22Rv1 (cell line): ENCODE data around the gene CD58.

ENCODE experiments used
- H3K27ac ChIP-seq: fragments of 450-650 bp; 2 replicates; pipeline ENCODE4 v1.5.1; 2017
- ZFX ChIP-seq: fragments of 450-650 bp; IDR thresholded peaks from 2 replicates; pipeline ENCODE4 v1.6.1; 2017; ENCODE audit warnings: antibody characterized with exemption, borderline replicate concordance
- TF ChIP-seq, protein P1 (sequence below): fragments of 450-650 bp; IDR thresholded peaks from 2 replicates; pipeline ENCODE4 v1.5.1; 2017; ENCODE audit warnings: mild to moderate bottlenecking

CD58 gene

DNA sequence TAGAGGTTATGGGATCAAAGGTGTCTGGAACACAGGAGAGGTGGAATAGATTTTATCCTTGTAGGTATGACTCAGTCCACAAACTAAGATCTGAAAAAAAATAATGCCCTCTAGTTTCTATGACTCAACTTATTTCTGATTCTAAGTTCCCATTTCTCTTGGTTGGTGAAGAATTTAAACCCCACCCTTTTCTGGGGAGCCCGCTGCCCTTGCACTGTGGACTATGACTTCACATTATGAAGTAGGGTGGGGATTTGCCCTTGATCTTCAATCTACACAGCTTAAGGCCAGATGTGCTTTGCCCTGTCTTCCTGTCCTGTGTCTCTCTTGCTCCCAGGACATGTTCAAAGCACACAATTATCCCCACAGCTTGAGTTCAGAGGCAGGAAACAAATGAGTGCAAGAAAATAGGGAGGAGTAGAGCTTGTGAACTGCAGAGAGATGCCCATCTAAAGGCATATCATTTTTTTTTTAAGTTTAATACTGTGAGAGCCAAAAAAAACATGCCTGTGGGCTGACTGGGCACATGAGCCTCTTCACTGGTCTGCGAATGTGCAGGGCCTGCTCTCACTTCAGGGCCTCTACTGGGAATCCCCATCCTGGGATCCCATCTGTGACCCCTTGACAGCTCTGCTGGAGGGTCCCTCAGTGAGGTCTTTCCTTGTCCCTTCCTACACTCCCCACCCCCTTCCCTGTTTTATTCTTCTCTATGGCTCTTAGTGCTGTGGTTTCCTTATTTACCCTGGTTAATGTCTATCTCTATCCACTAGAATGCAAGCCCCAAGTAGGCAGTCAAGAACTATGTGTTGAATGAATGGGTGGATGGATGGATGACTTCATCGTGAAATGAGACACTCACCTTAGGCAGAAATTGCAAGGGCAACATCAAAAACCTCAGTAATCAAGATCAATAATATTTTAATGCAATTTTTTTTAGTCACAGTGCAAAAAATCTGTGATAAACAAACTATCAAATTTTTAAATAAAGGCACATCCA, 61.5 kb downstream of the CD58 start:
- TF ChIP-seq, protein P1, sequence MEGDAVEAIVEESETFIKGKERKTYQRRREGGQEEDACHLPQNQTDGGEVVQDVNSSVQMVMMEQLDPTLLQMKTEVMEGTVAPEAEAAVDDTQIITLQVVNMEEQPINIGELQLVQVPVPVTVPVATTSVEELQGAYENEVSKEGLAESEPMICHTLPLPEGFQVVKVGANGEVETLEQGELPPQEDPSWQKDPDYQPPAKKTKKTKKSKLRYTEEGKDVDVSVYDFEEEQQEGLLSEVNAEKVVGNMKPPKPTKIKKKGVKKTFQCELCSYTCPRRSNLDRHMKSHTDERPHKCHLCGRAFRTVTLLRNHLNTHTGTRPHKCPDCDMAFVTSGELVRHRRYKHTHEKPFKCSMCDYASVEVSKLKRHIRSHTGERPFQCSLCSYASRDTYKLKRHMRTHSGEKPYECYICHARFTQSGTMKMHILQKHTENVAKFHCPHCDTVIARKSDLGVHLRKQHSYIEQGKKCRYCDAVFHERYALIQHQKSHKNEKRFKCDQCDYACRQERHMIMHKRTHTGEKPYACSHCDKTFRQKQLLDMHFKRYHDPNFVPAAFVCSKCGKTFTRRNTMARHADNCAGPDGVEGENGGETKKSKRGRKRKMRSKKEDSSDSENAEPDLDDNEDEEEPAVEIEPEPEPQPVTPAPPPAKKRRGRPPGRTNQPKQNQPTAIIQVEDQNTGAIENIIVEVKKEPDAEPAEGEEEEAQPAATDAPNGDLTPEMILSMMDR, result no peak
- no peak for TF ChIP-seq ZFX
- no peak overlapping the region for H3K27ac ChIP-seq

DNA sequence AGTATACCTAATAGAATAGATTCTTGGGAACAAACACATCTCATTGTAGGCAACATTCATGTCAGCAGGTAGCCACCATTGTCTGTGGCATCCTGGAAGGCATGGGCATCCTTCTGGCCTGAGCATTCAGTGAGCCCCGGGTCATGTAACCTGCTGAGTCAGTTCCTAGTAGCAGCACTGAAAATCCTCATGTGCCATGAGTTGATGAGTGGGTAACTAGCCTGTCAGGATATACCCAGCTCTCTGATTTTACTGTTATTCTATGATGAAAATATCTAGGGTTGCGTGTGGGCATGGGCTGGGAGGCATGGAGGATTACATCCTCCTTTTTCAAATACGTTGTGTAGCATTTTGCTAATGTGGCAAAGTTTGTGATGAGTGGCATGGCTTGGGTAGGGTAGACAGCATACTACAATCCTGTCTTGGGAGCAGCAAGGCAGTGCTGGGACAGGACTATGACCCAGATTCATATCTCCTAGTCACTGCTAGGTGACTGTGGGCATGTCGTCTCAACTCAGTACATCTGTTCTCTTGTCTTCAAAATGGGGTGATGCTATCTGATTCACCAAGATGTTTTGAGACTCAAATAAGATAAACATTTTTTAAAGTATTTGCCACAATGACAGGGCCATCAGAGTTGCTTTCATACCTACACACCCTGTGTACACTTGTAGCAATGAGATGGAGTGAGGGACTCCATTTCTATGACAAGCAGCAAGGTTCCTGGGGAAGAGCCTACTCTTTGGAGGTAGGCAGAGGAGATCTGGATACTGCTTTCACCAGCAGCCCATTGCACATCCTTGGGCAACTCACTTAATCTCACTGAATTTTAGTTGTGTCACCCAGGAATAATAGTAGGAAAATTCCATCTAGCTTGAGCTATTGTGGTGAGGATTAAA, 62.5 kb downstream of the CD58 start:
- no peak overlapping the region for H3K27ac ChIP-seq
- TF ChIP-seq, protein P1, result no peak
- TF ChIP-seq ZFX, result no peak

DNA sequence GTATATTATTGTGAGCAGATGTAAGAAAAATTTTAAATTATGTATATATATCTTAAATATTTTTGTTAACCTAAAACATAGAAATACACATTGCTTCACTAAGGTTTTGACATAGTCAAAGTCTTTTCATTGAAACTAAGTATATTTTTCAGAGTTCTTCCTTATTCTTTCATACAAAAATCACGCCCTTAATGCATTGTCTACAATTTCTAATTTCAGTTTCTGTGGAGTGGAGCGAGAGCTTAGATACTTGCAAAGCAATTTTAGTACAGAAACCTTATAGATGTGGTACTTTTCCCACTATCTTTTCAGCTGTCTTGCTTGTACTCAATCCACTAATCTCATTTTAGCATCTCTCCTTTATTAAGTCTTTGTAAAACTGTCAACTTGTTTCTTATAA, 63.2 kb downstream of the CD58 start:
- no peak overlapping the region for H3K27ac ChIP-seq

DNA sequence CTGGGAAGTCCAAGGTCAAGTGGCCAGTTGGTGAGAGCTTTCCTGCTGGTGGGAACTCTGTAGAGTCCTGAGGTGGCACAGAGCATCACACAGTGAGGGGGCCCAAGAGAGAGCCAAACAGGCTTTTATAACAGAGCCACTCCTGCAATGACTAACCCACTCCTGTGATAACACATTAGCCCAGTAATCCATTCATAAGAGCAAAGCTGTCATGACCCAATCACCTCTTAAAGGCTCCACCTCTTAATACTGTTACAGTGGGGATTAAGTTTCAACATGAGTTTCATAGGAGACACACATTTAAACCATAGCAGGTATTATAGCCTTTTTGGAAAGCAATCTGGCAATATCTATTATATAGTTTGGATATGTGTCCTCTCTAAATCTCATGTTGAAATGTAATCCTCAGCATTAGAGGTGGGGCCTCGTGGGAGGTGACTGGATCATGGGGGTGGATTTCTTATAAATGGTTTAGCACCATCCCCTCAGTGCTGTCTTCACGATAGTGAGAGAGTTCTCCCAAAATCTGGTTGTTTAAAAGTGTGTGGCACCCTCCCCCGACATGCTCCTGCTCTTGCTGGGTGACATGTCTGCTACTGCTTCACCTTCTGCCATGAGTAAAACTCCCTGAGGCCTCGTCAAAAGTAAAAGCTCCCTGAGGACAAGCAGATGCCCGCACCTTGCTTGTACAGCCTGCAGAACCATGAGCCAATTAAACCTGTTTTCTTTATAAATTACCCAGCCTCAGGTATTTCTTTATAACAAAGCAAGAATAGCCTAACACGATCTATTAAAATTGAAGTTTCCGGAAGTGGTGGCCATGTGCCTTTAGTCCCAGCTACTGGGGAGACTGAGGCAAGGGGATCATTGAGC, 64.5 kb downstream of the CD58 start:
- TF ChIP-seq, protein P1, result no peak
- no peak for TF ChIP-seq ZFX
- H3K27ac ChIP-seq, result no peak overlapping the region

More for the DNA sequence above, 63.2 kb downstream of the CD58 start:
- TF ChIP-seq, protein P1, result no peak
- TF ChIP-seq ZFX, result no peak

DNA sequence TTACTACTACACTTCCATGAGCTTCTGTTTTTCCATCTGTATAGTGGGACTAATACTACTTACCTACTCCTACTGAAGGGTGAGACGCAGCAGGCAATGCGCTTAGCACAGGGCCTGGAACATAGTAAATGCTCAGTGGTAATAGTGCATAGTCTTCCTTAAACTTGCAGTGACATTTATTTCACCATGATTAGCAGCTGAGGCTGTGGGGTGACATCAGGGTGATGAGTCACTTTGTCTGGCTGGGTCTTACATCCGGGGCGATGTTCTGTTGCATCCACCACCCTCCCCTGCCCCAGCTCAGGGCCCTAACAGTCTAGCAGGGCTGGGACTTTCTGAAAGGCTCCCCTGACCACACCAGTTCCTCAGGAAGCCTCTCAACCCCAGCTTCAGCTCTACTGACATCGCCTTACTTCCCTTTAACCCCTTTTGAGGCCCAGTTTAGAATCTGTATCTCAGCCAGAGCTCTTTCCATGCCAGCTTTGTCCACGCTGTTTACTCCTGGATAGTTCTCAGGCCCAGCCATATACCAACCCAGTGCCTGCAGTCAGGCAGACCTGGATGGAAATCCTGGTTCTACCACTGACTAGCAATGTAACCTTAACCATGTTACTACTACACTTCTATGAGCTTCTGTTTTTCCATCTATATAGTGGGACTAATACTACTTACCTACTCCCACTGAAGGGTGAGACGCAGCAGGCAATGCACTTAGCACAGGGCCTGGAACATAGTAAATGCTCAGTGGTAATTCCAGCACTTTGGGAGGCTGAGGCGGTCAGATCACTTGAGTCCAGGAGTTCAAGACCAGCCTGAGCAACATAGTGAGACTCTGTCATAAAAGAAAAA, 66.3 kb downstream of the CD58 start:
- no peak overlapping the region for H3K27ac ChIP-seq
- TF ChIP-seq, protein P1, result no peak
- TF ChIP-seq ZFX, result no peak
